Fibroblast of lung (primary cell): ENCODE results near the gene LCN1. TPM values are rescaled to one million over a fixed set of nuclear protein-coding genes. Genes with fewer than 3 reads are reported as not detected.

Experiments
- DNase-seq, 2 donors: peaks; one replicate each; pipeline versions ENCODE4 v3.0.0 to v3.0.0-alpha.2; 2010; ENCODE audit warnings: low read depth in 2 of 2
- H2AFZ ChIP-seq: 2 replicates; pipeline ENCODE4 v1.5.1; 2012; ENCODE audit warnings: low read length, control low read depth, inconsistent platforms
- H3K27ac ChIP-seq: 2 replicates; pipeline ENCODE4 v1.5.1; 2011; ENCODE audit warnings: low read length, control low read depth; ENCODE audit not compliant: insufficient read depth
- H3K27me3 ChIP-seq: 2 replicates; pipeline ENCODE4 v1.5.1; 2011; ENCODE audit warnings: mild to moderate bottlenecking, low read length; ENCODE audit not compliant: control insufficient read depth, insufficient read depth
- H3K36me3 ChIP-seq: 2 replicates; pipeline ENCODE4 v1.5.1; 2011; ENCODE audit warnings: low read length; ENCODE audit not compliant: control insufficient read depth, insufficient read depth
- H3K4me1 ChIP-seq: 2 replicates; pipeline ENCODE4 v1.5.1; 2011; ENCODE audit warnings: low read length; ENCODE audit not compliant: control insufficient read depth, insufficient read depth; ENCODE audit errors: extremely low read depth
- H3K4me2 ChIP-seq: 2 replicates; pipeline ENCODE4 v1.5.1; 2011; ENCODE audit warnings: low read length, control low read depth; ENCODE audit not compliant: insufficient read depth; ENCODE audit errors: extremely low read depth
- H3K4me3 ChIP-seq, 4 experiments: fragments of 200-600 bp in 1 of 4; sonication (generic) in 1 of 4; replicated peaks in 1 of 4; 2 replicates each; pipeline ENCODE4 v1.5.1; 2011 to 2016; ENCODE audit warnings: low read length in 4 of 4, low read depth in 3 of 4, mild to moderate bottlenecking in 3 of 4, control low read depth in 2 of 4, inconsistent platforms in 1 of 4, mixed read lengths in 1 of 4; ENCODE audit not compliant: insufficient read depth in 1 of 4; ENCODE audit errors: control extremely low read depth in 1 of 4
- H3K79me2 ChIP-seq: 2 replicates; pipeline ENCODE4 v1.5.1; 2012; ENCODE audit warnings: mild to moderate bottlenecking, low read length, inconsistent platforms; ENCODE audit not compliant: control insufficient read depth, insufficient read depth
- H3K9ac ChIP-seq: 2 replicates; pipeline ENCODE4 v1.5.1; 2011; ENCODE audit warnings: mild to moderate bottlenecking, low read length, control low read depth; ENCODE audit not compliant: insufficient read depth
- H3K9me3 ChIP-seq: 2 replicates; pipeline ENCODE4 v1.5.1; 2012; ENCODE audit warnings: low read depth, low read length; ENCODE audit not compliant: control insufficient read depth, insufficient read depth
- H4K20me1 ChIP-seq: 2 replicates; pipeline ENCODE4 v1.5.1; 2011; ENCODE audit warnings: low read length; ENCODE audit not compliant: control insufficient read depth, insufficient read depth; ENCODE audit errors: extremely low read depth
- CTCF ChIP-seq, 2 donors: IDR thresholded peaks in 1 of 2; conservative IDR thresholded peaks in 1 of 2; 1 replicate in 1 of 2; 2 replicates in 1 of 2; pipeline ENCODE4 v1.5.1; 2011 to 2012; ENCODE audit warnings: low read length in 2 of 2, control low read depth in 1 of 2, inconsistent platforms in 1 of 2, low read depth in 1 of 2, mild to moderate bottlenecking in 1 of 2
- EZH2 ChIP-seq: IDR thresholded peaks from 2 replicates; pipeline ENCODE4 v1.5.1; 2012; ENCODE audit warnings: low read length, control low read depth, mild to moderate bottlenecking; ENCODE audit errors: missing control alignments
- polyA plus RNA-seq, 2 donors: library from polyadenylated mRNA; depleted of rRNA in 1 of 2; stranded (reverse) in 1 of 2; unstranded in 1 of 2; fragments of >200 nt; gene quantifications; 2 replicates each; pipeline ENCODE4 v1.2.1, GENCODE V29; 2011 to 2012; ENCODE audit warnings: missing spikeins in 1 of 2
- total RNA-seq: library from RNA; depleted of rRNA; stranded (reverse); fragments of >200 nt; gene quantifications from 2 replicates; pipeline ENCODE4 v1.2.1, GENCODE V29; 2014

LCN1 gene
- total and polyA plus RNA-seq, 2 donors (not counting 1 experiment from before 2014, with no cell fraction given) = not detected

GRCh38 chr9:135562235-135562745 lies 41.0 kb downstream of the LCN1 start:
- H3K79me2 ChIP-seq = no peaks in the 10 kb centered on the region
- H3K4me2 ChIP-seq = no peak overlapping the region
- H3K27me3 ChIP-seq = no peaks in the 10 kb centered on the region
- no peak for DNase-seq
- no peak overlapping the region for H3K27ac ChIP-seq
- no peaks in the 10 kb centered on the region for H3K4me1 ChIP-seq
- H3K4me3 ChIP-seq = no peak overlapping the region
- no peaks in the 10 kb centered on the region for H4K20me1 ChIP-seq
- H3K9ac ChIP-seq = no peak overlapping the region
- H3K36me3 ChIP-seq = no peaks in the 10 kb centered on the region
- no peak for TF ChIP-seq EZH2
- TF ChIP-seq CTCF (conservative IDR thresholded peaks at IDR 0.05 in 1 of 2, IDR thresholded peaks at IDR 0.05 in 1 of 2; ENCODE audit: low read depth in 1 of 2, low read length in 2 of 2) = no peak
- no peak overlapping the region for H2AFZ ChIP-seq
- H3K9me3 ChIP-seq = no peaks in the 10 kb centered on the region

GRCh38 chr9:135563039-135563476 lies 41.8 kb downstream of the LCN1 start:
- no peak overlapping the region for H2AFZ ChIP-seq
- H3K27ac ChIP-seq = no peak overlapping the region
- no peak for DNase-seq
- H3K4me3 ChIP-seq = no peak overlapping the region
- H3K4me2 ChIP-seq = no peak overlapping the region
- no peak overlapping the region for H3K9ac ChIP-seq
- TF ChIP-seq EZH2 (no peak), CTCF (conservative IDR thresholded peaks at IDR 0.05 in 1 of 2, IDR thresholded peaks at IDR 0.05 in 1 of 2; ENCODE audit: low read depth in 1 of 2, low read length in 2 of 2) (no peak)
- no peaks in the 10 kb centered on the region for H3K9me3 ChIP-seq
- H3K4me1 ChIP-seq = no peaks in the 10 kb centered on the region
- H3K27me3 ChIP-seq = no peaks in the 10 kb centered on the region
- no peaks in the 10 kb centered on the region for H3K36me3 ChIP-seq
- H3K79me2 ChIP-seq = no peaks in the 10 kb centered on the region
- no peaks in the 10 kb centered on the region for H4K20me1 ChIP-seq

GRCh38 chr9:135563858-135564257 lies 42.6 kb downstream of the LCN1 start:
- H2AFZ ChIP-seq = no peak overlapping the region
- no peaks in the 10 kb centered on the region for H3K9me3 ChIP-seq
- no peak overlapping the region for H3K4me3 ChIP-seq
- no peaks in the 10 kb centered on the region for H3K4me1 ChIP-seq
- H3K9ac ChIP-seq = no peak overlapping the region
- H3K4me2 ChIP-seq = no peak overlapping the region
- H3K36me3 ChIP-seq = no peaks in the 10 kb centered on the region
- H3K27ac ChIP-seq = no peak overlapping the region
- H4K20me1 ChIP-seq = no peaks in the 10 kb centered on the region
- no peaks in the 10 kb centered on the region for H3K79me2 ChIP-seq
- TF ChIP-seq CTCF (conservative IDR thresholded peaks at IDR 0.05 in 1 of 2, IDR thresholded peaks at IDR 0.05 in 1 of 2; ENCODE audit: low read depth in 1 of 2, low read length in 2 of 2) = no peak
- no peak for TF ChIP-seq EZH2
- no peaks in the 10 kb centered on the region for H3K27me3 ChIP-seq
- no peak for DNase-seq
